ENCODE data around the gene NOVA2.

The NOVA2 gene

DNA sequence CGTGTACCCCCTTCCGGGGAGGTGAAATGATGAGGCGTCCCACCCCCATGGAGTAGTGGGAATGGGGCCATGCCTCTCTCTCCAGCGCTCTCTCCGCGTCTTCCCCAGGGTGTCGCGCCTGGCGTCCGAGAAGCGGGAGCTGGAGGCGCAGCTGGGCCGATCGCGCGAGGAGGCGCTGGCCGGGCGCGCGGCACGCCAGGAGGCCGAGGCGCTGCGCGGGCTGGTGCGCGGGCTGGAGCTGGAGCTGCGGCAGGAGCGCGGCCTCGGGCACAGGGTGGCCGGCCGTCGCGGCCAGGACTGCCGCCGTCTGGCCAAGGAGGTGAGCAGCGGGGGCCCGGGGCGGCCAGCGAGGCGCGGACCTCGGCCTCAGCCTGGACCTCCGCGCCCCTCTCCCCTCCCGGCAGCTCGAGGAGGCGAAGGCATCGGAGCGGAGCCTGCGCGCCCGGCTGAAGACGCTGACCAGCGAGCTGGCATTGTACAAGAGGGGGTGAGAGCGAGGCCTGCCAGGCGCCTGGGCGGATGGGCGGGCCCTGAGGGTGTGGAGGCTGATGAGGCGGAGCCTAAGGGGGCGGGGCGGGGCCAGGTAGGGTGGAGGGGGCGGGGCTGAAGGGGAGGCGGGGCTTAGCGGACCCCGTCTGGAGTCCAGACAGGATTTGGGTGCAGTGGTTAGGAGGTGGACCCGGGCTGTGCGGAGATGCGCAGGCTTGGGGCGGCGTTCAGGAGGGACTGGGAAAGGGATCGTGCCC lies 41.4 kb upstream of the NOVA2 start:
- Histone ChIP-seq H3K9me3 (ENCODE audit: control insufficient read depth, insufficient read depth, low read length) (no peaks in the 10 kb centered on the region), H3F3A (ENCODE audit: control insufficient read depth, insufficient read depth) (peaks cover 7% of the 10 kb centered on the region; the same call in 1 of the 2 replicates), H3K4me2 (ENCODE audit: low read length) (no peak overlapping the region), H3K4me3 (ENCODE audit: low read length) (no peak overlapping the region), H3K79me2 (ENCODE audit: control insufficient read depth, low read length) (no peaks in the 10 kb centered on the region), H3K9me2 (replicated peaks; ENCODE audit: control insufficient read depth, low read length) (no peaks in the 10 kb centered on the region), H3K27ac (ENCODE audit: low read depth, low read length) (no peak overlapping the region), H3K4me1 (ENCODE audit: control insufficient read depth, low read length) (peaks cover 12% of the 10 kb centered on the region), H3K27me3 (ENCODE audit: control insufficient read depth, low read length) (peaks cover 4% of the 10 kb centered on the region; the same call in 1 of the 2 replicates), H3K36me3 (ENCODE audit: control insufficient read depth, low read length) (no peaks in the 10 kb centered on the region; the same call in 1 of the 2 replicates), H4K20me1 (ENCODE audit: control insufficient read depth, insufficient read depth, low read depth, low read length) (peaks cover 5% of the 10 kb centered on the region; the same call in 1 of the 2 replicates)
- no peak for TF ChIP-seq EZH2phosphoT487 (IDR thresholded peaks at IDR 0.05; ENCODE audit: borderline replicate concordance, low read length)
- TF ChIP-seq, protein P1, sequence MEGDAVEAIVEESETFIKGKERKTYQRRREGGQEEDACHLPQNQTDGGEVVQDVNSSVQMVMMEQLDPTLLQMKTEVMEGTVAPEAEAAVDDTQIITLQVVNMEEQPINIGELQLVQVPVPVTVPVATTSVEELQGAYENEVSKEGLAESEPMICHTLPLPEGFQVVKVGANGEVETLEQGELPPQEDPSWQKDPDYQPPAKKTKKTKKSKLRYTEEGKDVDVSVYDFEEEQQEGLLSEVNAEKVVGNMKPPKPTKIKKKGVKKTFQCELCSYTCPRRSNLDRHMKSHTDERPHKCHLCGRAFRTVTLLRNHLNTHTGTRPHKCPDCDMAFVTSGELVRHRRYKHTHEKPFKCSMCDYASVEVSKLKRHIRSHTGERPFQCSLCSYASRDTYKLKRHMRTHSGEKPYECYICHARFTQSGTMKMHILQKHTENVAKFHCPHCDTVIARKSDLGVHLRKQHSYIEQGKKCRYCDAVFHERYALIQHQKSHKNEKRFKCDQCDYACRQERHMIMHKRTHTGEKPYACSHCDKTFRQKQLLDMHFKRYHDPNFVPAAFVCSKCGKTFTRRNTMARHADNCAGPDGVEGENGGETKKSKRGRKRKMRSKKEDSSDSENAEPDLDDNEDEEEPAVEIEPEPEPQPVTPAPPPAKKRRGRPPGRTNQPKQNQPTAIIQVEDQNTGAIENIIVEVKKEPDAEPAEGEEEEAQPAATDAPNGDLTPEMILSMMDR (IDR thresholded peaks at IDR 0.05; ENCODE audit: low read depth, low read length, poor library complexity, severe bottlenecking) = no peak

DNA sequence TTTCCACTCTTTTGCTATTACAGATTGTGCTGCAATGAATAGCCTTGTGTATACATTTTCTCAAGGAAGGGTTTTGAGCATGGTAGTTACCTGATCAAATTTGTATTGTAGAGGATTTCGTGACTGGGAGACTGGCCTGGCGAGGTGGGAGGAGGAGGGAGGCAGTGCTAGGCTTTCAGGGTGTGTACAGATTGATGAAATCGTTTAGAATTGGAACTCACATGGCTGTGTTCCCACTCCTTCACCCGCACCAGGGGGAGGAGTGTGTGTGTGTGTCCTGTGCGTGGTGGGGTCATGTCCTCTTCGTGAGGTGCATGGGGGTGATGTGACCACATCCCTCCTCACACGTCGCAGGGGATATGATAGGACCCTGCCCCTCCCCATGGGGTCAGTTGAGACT lies 40.9 kb upstream of the NOVA2 start:
- H3K4me2 ChIP-seq (ENCODE audit: low read length) = no peak overlapping the region
- no peak overlapping the region for H3K27ac ChIP-seq (ENCODE audit: low read depth, low read length)
- H4K20me1 ChIP-seq (ENCODE audit: control insufficient read depth, insufficient read depth, low read depth, low read length) = peaks cover 8% of the 10 kb centered on the region; the same call in 1 of the 2 replicates
- H3K4me3 ChIP-seq (ENCODE audit: low read length) = no peak overlapping the region
- H3K27me3 ChIP-seq (ENCODE audit: control insufficient read depth, low read length) = peaks cover 4% of the 10 kb centered on the region; the same call in 1 of the 2 replicates
- peaks cover 14% of the 10 kb centered on the region for H3K4me1 ChIP-seq (ENCODE audit: control insufficient read depth, low read length)
- TF ChIP-seq EZH2phosphoT487 (IDR thresholded peaks at IDR 0.05; ENCODE audit: borderline replicate concordance, low read length) = no peak
- TF ChIP-seq, protein P1 (IDR thresholded peaks at IDR 0.05; ENCODE audit: low read depth, low read length, poor library complexity, severe bottlenecking) = no peak
- H3K79me2 ChIP-seq (ENCODE audit: control insufficient read depth, low read length) = no peaks in the 10 kb centered on the region
- H3K36me3 ChIP-seq (ENCODE audit: control insufficient read depth, low read length) = no peaks in the 10 kb centered on the region; the same call in 1 of the 2 replicates
- no peaks in the 10 kb centered on the region for H3K9me2 ChIP-seq (replicated peaks; ENCODE audit: control insufficient read depth, low read length)
- no peaks in the 10 kb centered on the region for H3K9me3 ChIP-seq (ENCODE audit: control insufficient read depth, insufficient read depth, low read length)
- H3F3A ChIP-seq (ENCODE audit: control insufficient read depth, insufficient read depth) = peaks cover 7% of the 10 kb centered on the region; the same call in 1 of the 2 replicates

DNA sequence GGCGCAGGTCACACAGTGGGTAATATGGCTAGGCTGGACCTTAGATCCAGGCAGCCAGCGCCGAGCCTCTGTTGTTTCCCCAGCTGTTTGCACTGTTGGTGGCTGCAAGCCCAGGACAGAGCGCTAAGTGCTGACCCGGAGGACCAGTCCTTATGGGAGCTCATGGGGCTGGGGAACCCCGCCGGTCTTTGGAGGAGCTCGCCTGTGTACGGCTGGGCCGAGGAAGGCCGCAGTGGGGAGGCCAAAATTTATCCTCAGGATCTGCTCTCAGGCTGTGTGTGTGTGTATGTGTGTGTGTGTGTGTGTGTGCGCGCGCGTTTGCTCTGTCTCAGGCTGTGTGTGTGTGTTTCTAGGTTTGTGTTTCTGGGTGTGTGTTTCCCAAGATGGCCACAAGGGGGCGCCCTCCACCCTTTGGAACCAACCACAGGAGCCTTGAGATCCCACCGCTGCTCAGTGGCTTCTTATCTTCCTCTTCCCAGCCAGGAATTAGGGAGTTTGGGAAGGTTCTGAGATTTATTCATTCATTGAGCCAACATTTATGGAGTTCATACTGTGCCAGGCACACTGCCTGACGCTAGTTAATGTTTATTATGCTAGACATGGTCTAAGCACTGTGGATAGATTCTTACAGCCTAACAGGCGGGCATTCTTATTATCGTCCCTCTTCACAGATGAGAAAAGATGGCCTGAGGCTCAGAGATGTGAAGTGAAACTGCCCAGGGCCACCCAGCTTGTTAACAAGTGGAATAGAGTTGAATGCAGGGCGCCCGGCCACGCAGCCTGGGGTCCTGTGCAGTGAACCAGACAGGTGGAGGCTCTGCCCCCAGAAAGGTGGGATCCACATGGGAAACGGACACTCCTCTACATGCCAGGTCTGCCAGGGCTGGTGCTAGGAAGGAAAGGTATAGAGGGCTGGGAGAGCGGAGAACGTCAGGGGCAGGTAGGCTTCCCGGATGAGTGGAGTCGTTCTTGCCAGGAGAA lies 36.2 kb upstream of the NOVA2 start:
- Histone ChIP-seq H3K27me3 (ENCODE audit: control insufficient read depth, low read length) (no peaks in the 10 kb centered on the region), H3K27ac (ENCODE audit: low read depth, low read length) (no peak overlapping the region), H3K79me2 (ENCODE audit: control insufficient read depth, low read length) (no peaks in the 10 kb centered on the region), H4K20me1 (ENCODE audit: control insufficient read depth, insufficient read depth, low read depth, low read length) (0 out of 2 replicates have a peak, but pooled peaks cover 5% of the 10 kb centered on the region), H3F3A (ENCODE audit: control insufficient read depth, insufficient read depth) (peaks cover 7% of the 10 kb centered on the region; the same call in 1 of the 2 replicates), H3K36me3 (ENCODE audit: control insufficient read depth, low read length) (peaks cover 9% of the 10 kb centered on the region; the same call in 1 of the 2 replicates), H3K9me2 (replicated peaks; ENCODE audit: control insufficient read depth, low read length) (no peaks in the 10 kb centered on the region), H3K9me3 (ENCODE audit: control insufficient read depth, insufficient read depth, low read length) (no peaks in the 10 kb centered on the region), H3K4me3 (ENCODE audit: low read length) (no peak overlapping the region), H3K4me2 (ENCODE audit: low read length) (no peak overlapping the region), H3K4me1 (ENCODE audit: control insufficient read depth, low read length) (0 out of 2 replicates have a peak, but pooled peaks cover 3% of the 10 kb centered on the region)
- no peak for TF ChIP-seq EZH2phosphoT487 (IDR thresholded peaks at IDR 0.05; ENCODE audit: borderline replicate concordance, low read length)
- TF ChIP-seq, protein P1 (IDR thresholded peaks at IDR 0.05; ENCODE audit: low read depth, low read length, poor library complexity, severe bottlenecking) = peak; percentile 93

Measured in DOHH2 (cell line).